ENCODE data around the gene SPAG5.
"Not testable (repeated sequence)": the region's sequence is repeated elsewhere in the genome, so short reads cannot be mapped to it uniquely, and the experiment has no call there.

GRCh38 chr17:28604031-28604430 lies 5.2 kb upstream of the SPAG5 start:
- TF ChIP-seq CTCF (conservative IDR thresholded peaks at IDR 0.05; ENCODE audit: low read length); EZH2phosphoT487 (IDR thresholded peaks at IDR 0.05; ENCODE audit: borderline replicate concordance): not testable (repeated sequence)
